ENCODE data around the gene KRTAP1-4.
"Not testable (repeated sequence)": the region's sequence is repeated elsewhere in the genome, so short reads cannot be mapped to it uniquely, and the experiment has no call there.

Gene KRTAP1-4

DNA sequence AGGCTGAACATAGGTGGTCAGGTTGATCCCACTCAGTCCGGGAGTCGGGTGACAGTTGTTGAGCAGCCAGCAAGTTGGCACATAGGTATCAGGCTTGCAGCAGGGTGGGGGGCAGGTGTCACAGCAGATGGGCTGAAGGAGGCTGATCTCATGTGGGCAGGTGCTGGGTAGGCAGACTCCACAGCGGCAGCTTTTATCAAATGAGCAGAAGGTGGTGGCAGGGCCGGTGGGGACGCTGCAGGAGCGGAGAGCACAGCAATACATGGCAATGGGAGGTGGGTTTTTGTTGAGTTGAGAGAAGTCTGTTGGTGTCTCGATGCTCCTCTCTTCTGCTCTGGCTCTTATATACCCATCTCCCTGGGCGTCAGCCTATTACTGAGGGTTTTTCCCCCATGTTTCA is 21.2 kb downstream of the KRTAP1-4 start, which contains the start of gene KRTAP3-1:
TSS of gene KRTAP3-1 (minus strand) at position 318 of the 400 bp plus-strand sequence. CDS start at position 264, 54 bp downstream.
- no peak for DNase-seq (ENCODE audit: low read depth in 2 of 2, low spot score in 1 of 2)

- no peak for DNase-seq (ENCODE audit: low read depth in 2 of 2, low spot score in 1 of 2)
Observed at GRCh38 chr17:41004397-41004796, 25.6 kb downstream of the KRTAP1-4 start.

GRCh38 chr17:41003926-41004325 is 26.1 kb downstream of the KRTAP1-4 start:
- DNase-seq (ENCODE audit: low read depth in 2 of 2, low spot score in 1 of 2) = no peak

- DNase-seq (ENCODE audit: low read depth in 2 of 2, low spot score in 1 of 2) = no peak
Observed at GRCh38 chr17:41002814-41003213, 27.2 kb downstream of the KRTAP1-4 start.

GRCh38 chr17:41001795-41002194 is 28.2 kb downstream of the KRTAP1-4 start:
- DNase-seq (ENCODE audit: low read depth in 2 of 2, low spot score in 1 of 2) = no peak

- not testable (repeated sequence) for DNase-seq (ENCODE audit: low read depth in 2 of 2, low spot score in 1 of 2)
Observed at GRCh38 chr17:40999563-40999962, 30.4 kb downstream of the KRTAP1-4 start, which contains the start of gene KRTAP3-2. TSS of gene KRTAP3-2 (minus strand) at chr17:40999906. CDS start at chr17:40999853, 53 bp downstream.

DNA sequence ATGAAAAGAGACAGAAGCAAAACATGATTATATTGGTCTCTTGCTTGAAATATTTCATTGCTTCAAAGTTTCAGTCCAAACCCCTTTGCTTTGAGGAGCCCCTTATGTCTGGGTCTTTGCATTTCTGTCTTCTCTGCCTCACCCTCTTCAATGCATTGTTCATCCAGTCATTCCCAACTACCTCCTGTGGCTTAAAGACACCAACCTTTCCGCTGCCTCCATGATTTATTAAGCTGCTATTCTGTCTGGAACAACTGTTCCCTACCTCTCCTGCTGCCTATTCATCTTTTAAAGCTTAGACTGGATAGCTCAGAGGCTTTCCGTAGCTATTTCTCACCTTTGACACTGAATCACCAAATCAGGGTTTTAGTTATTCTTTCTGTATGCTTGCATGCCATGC is 32.6 kb downstream of the KRTAP1-4 start:
- no peak for DNase-seq (ENCODE audit: low read depth in 2 of 2, low spot score in 1 of 2)

DNA sequence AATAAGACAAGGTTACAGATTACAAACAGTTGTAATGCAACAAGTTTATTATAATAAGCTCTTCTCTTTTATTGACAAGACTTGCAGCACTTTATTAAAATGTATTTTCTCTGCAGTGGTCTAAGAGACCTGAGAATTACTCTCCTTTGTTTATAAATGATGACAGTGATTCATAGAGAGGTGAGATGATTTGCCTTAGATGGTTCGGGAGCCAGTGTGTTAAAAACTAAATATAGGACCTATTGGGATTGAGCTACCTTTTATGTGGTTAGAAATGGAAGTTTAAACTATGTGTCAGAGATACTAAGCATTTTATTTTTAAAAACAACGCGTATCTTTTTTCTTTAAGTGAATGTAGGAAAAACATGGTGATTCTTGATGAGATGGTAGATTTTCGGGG is 33.2 kb downstream of the KRTAP1-4 start:
- DNase-seq (ENCODE audit: low read depth in 2 of 2, low spot score in 1 of 2) = no peak

GRCh38 chr17:40995116-40995515 is 34.9 kb downstream of the KRTAP1-4 start:
- DNase-seq (ENCODE audit: low read depth in 2 of 2, low spot score in 1 of 2) = no peak

- no peak for DNase-seq (ENCODE audit: low read depth in 2 of 2, low spot score in 1 of 2)
Observed at GRCh38 chr17:40993839-40994238, 36.2 kb downstream of the KRTAP1-4 start, which contains the start of gene KRTAP3-3. TSS of gene KRTAP3-3 (minus strand) at chr17:40994164. CDS start at chr17:40994097, 67 bp downstream.

GRCh38 chr17:40993084-40993483 is 36.9 kb downstream of the KRTAP1-4 start:
- DNase-seq (ENCODE audit: low read depth in 2 of 2, low spot score in 1 of 2) = no peak

DNA sequence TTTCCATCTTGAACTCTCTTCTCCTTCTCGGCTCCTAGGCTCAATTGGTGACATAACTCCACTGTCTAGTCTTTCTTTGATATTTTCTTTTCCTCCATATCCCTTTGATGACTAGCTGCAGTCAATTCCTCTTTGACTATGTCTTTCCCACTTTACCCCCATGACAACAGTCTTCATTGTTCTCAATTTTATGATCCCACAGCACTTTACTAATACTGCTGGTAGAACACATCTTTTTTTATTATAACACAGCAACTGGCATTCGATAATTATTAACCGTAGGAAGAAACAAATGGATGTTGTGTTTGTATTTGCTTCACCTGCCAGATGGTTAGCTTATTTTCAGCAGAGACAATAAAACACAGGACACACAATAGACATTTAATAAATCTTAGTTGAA is 37.3 kb downstream of the KRTAP1-4 start:
- no peak for DNase-seq (ENCODE audit: low read depth in 2 of 2, low spot score in 1 of 2)

GRCh38 chr17:40986920-40987319 is 43.1 kb downstream of the KRTAP1-4 start:
- DNase-seq (ENCODE audit: low read depth in 2 of 2, low spot score in 1 of 2) = no peak

DNA sequence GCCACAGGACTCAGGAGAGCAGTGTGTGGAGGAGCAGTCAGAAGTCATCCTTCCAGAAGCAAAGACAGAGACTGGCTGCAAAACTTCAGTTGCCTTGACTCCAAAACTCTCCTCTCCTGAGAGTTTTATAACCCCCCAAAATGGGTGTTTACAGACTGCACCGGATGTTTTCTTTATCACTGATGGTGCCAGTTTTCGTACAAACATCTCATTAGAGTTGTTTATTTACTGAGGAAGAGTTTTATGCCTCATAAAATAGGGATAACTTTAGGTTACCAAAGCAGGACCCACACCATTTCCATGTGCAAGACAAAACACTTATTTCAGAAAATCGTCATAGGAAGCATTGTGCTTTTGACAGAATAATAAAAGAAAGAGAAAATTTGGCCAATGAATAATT is 45.8 kb downstream of the KRTAP1-4 start, which contains the start of gene KRT40:
TSS of gene KRT40 (minus strand) at position 101 of the 400 bp plus-strand sequence. CDS start at position 48, 53 bp downstream.
- no peak for DNase-seq (ENCODE audit: low read depth in 2 of 2, low spot score in 1 of 2)

DNA sequence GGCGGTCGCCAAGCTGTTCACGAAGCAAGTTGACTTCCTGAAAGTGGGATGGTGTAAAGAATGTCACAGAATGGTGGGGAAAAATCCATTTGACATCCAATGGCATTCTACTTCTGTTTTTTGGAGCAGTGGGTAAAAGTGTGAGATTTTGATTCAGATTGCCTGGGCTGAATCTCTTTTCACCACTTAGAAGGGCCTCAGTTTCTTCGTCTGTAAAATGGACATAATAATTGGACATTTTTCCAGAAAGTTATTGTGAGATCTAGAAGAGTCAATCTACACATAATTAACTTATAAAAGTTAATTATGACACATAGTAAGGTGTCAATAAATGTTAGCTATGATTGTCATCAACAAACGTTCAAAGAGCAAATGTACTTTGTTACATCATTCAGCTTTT is 48.9 kb downstream of the KRTAP1-4 start:
- no peak for DNase-seq (ENCODE audit: low read depth in 2 of 2, low spot score in 1 of 2)

GRCh38 chr17:40980596-40980995 is 49.4 kb downstream of the KRTAP1-4 start:
- no peak for DNase-seq (ENCODE audit: low read depth in 2 of 2, low spot score in 1 of 2)

DNA sequence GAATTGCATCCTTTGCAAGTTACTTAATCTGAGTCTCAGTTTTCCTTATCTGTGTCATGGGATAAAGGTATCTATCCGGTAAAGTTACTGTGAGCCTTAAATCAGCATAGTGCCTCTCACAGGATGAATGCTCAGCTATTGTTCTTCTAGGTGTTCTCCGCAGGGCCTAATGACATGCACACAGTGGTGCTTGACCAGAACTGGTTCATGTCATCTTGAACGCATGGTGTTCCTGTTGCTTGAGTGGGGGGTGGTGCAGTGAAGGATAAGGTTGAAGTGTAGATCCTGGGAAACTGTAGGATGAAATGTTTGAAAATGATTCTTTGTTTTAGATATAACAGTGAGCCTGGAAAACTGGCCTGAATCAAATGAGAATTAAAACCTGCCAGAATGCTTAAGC is 49.9 kb downstream of the KRTAP1-4 start:
- DNase-seq (ENCODE audit: low read depth in 2 of 2, low spot score in 1 of 2) = no peak
